PFSK-1 (cell line): ENCODE results near the gene THEMIS.

ENCODE experiments used
- POLR2AphosphoS5 ChIP-seq: IDR thresholded peaks from 2 replicates; pipeline ENCODE4 v1.6.1; 2012; ENCODE audit warnings: low read depth, mild to moderate bottlenecking, control low read depth, low read length, moderate library complexity
- SIN3A ChIP-seq: IDR thresholded peaks from 2 replicates; pipeline ENCODE4 v1.6.1; 2012; ENCODE audit warnings: mild to moderate bottlenecking, low read length, moderate library complexity, borderline replicate concordance; ENCODE audit not compliant: insufficient read depth
- TAF1 ChIP-seq: IDR thresholded peaks from 2 replicates; pipeline ENCODE4 v1.6.1; 2012; ENCODE audit warnings: low read length, control low read depth, borderline replicate concordance; ENCODE audit not compliant: insufficient read depth

GRCh38 chr6:127684501-127684900 is 216.4 kb downstream of the THEMIS start:
- TF ChIP-seq TAF1, result no peak
- TF ChIP-seq POLR2AphosphoS5, result no peak
- TF ChIP-seq SIN3A, result no peak
